Activated CD4-positive, alpha-beta memory T cell treated with anti-CD3 and anti-CD28 coated beads for 36 hours (primary cell): ENCODE results near the gene RIMBP2. TPM values are rescaled to one million over a fixed set of nuclear protein-coding genes. Genes with fewer than 3 reads are reported as not detected.
"Not testable (repeated sequence)": the region's sequence is repeated elsewhere in the genome, so short reads cannot be mapped to it uniquely, and the experiment has no call there.

Experiments used
- CTCF ChIA-PET: fragments of 350-600 bp; sonication (Branson Sonifier 250); formaldehyde crosslinking; loops from one replicate; lab custom pipeline; 2021; ENCODE audit warnings: antibody characterized with exemption, inconsistent platforms; lab: Charles Lee
- POLR2A ChIA-PET: fragments of 350-600 bp; sonication (Branson Sonifier 250); formaldehyde crosslinking; loops from one replicate; lab custom pipeline; 2021; ENCODE audit warnings: antibody characterized with exemption; lab: Charles Lee
- DNase-seq: peaks from one replicate; pipeline ENCODE4 v3.0.0-alpha.2; 2020
- H3K27ac Mint-ChIP-seq: one replicate; pipeline ENCODE4 v1.8.0; 2021; ENCODE audit warnings: mixed read lengths
- H3K27me3 Mint-ChIP-seq: one replicate; pipeline ENCODE4 v1.8.0; 2021; ENCODE audit warnings: mixed read lengths
- H3K36me3 Mint-ChIP-seq: one replicate; pipeline ENCODE4 v1.8.0; 2021; ENCODE audit warnings: mixed read lengths
- H3K4me1 Mint-ChIP-seq: one replicate; pipeline ENCODE4 v1.8.0; 2021; ENCODE audit warnings: low read depth, mixed read lengths
- H3K4me3 Mint-ChIP-seq: one replicate; pipeline ENCODE4 v1.8.0; 2021; ENCODE audit warnings: mild to moderate bottlenecking, mixed read lengths
- H3K9me3 Mint-ChIP-seq: one replicate; pipeline ENCODE4 v1.8.0; 2021; ENCODE audit warnings: mixed read lengths
- intact Hi-C: fragments of 100-400 bp; cut with micrococcal nuclease; formaldehyde crosslinking; loops from one replicate; pipeline ENCODE4 v1.15.1; 2023
- total RNA-seq, 2 experiments: library from RNA; stranded (reverse); gene quantifications; one replicate each; pipeline ENCODE4 v1.2.3, GENCODE V29; 2021

RIMBP2 gene
- total RNA-seq, 2 experiments from 2014 or later: 0.27 TPM; not detected in 1

DNA sequence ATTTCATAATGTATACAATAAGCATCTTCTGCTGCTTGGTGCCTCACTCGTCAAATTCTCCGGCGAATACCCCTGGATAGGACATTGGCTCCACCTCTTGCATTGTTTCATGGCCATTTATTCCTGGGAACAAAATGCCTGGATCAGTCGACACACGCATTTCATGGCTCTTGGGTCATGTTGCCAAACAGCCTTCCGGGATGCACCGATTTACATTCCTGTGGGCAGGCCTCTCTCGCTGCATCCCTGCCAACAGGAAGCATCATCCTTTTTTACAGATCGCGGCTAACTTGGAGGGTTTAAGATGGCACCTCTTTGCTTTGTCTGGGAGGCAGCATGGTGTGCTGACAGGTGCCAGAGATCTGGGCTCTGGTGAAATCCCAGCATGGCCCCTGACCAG is 32.7 kb upstream of the RIMBP2 start:
- ChIA-PET POLR2A (no interaction called here), CTCF (interaction anchor here (0.6 to 1.5 kb wide), 12 partner anchors 11 to 706 kb away, joined by 3 to 6 read pairs (median 3); no protein-coding TSS in a partner anchor)
- Mint-ChIP-seq H3K4me1 (peaks cover 7% of the 10 kb centered on the region), H3K9me3 (peaks cover 3% of the 10 kb centered on the region), H3K4me3 (no peak overlapping the region), H3K27ac (no peak overlapping the region), H3K36me3 (no peaks in the 10 kb centered on the region), H3K27me3 (peaks cover 7% of the 10 kb centered on the region)
- intact Hi-C loops: loop anchor here (1.0 kb wide), 1 partner anchor 701 kb away; no protein-coding TSS in a partner anchor
- DNase-seq: no peak

DNA sequence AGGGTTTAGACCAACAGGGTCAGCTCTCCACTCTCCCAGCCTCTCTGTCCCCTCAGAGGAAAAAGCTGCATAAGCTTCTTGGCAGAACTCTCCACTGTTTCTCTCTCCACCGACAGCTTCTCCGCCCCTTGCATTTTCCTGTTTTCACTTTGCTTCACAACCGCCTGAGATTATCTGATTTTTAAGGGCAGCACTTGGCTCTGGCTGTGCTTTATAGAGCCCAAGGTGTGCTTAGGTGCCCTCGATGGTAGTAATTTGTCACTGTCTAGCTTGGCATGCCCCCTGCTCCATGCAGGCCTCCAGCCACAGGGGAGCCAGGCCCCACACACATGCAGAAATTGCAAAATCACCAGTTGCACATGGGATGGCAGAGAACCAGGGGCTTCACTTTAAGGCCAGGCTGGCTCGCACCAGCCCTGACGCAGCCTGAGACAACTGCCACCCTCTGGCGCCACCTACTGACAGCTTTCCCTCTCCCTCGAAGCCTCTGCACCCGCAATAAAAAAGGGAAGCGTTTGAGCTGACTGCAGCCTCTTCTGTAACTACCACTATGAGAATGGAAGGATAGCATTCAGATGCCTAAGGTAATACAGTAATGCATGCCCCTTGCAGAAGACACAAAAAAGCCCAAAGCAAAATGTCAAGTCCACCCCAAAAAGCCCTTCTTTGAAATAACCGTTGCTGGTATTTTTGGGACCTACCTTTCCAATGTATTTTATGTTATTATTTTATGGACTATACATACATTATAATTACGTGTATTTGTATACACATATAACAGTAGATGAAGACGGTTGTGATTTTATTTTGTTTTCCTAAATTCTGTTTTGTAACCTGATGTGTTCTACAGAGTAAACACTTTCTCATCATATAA is 32.0 kb upstream of the RIMBP2 start:
- CTCF ChIA-PET: interaction anchor here (0.6 to 1.5 kb wide), 19 partner anchors 11 to 715 kb away, joined by 3 to 6 read pairs (median 3); no protein-coding TSS in a partner anchor
- H3K4me3 Mint-ChIP-seq: no peak overlapping the region
- intact Hi-C loops: loop anchor here (1.0 kb wide), 1 partner anchor 701 kb away; no protein-coding TSS in a partner anchor
- H3K27me3 Mint-ChIP-seq: peaks cover 7% of the 10 kb centered on the region
- POLR2A ChIA-PET: no interaction called here
- peaks cover 5% of the 10 kb centered on the region for H3K9me3 Mint-ChIP-seq
- H3K4me1 Mint-ChIP-seq: peaks cover 7% of the 10 kb centered on the region
- no peaks in the 10 kb centered on the region for H3K36me3 Mint-ChIP-seq
- H3K27ac Mint-ChIP-seq: no peak overlapping the region
- DNase-seq: peak; percentile 83

DNA sequence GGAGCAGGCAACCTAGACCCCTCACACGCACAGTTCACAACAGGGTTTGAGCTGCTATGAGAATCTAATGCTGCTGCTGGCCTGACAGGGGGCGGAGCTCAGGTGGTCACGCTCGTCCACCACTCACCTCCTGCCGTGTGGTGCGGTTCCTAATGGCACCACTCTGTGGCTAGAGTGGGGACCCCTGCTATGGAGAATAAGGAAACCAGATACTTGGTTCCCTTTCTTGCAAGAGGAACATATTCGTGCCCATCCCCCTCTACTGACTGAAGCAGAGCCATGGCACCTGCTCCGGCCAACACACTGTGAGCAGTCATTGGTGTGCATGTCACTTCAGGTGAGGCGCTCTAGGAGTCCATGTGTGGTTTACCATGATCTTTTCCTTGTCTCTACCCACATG is 30.4 kb upstream of the RIMBP2 start:
- Mint-ChIP-seq H3K27ac (no peak overlapping the region), H3K27me3 (peaks cover 7% of the 10 kb centered on the region), H3K9me3 (peaks cover 5% of the 10 kb centered on the region), H3K4me3 (no peak overlapping the region), H3K4me1 (peaks cover 7% of the 10 kb centered on the region), H3K36me3 (no peaks in the 10 kb centered on the region)
- DNase-seq: no peak
- intact Hi-C loops: no loop called here
- CTCF ChIA-PET: interaction anchor here (1.1 to 1.4 kb wide), 2 partner anchors 30 to 697 kb away, joined by 3 to 4 read pairs; no protein-coding TSS in a partner anchor
- POLR2A ChIA-PET: no interaction called here

DNA sequence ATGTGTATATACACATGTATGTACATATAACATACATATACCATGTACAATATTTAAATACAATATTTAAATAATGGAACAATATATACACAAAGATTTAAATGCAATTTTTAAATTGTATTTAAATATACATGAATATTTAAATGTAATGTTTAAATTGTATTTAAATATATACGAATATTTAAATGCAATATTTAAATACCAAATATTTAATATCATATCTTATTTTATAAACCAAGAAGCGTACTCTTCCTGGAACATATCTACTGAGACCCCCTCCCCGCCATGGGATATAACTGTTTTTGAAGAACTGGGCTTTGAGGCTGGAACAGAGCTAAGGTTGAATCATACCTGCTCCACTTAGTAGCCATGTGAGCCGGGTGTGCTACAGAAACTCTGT is 29.8 kb upstream of the RIMBP2 start:
- Mint-ChIP-seq H3K4me1 (peaks cover 7% of the 10 kb centered on the region), H3K4me3 (no peak overlapping the region), H3K36me3 (no peaks in the 10 kb centered on the region), H3K9me3 (peaks cover 5% of the 10 kb centered on the region), H3K27ac (no peak overlapping the region), H3K27me3 (peaks cover 8% of the 10 kb centered on the region)
- ChIA-PET CTCF (no interaction called here), POLR2A (no interaction called here)
- intact Hi-C loops: no loop called here
- DNase-seq: no peak

- peaks cover 5% of the 10 kb centered on the region for H3K9me3 Mint-ChIP-seq
- H3K36me3 Mint-ChIP-seq: no peaks in the 10 kb centered on the region
- CTCF ChIA-PET: no interaction called here
- no peak overlapping the region for H3K27ac Mint-ChIP-seq
- DNase-seq: no peak
- intact Hi-C loops: no loop called here
- peaks cover 13% of the 10 kb centered on the region for H3K27me3 Mint-ChIP-seq
- peaks cover 7% of the 10 kb centered on the region for H3K4me1 Mint-ChIP-seq
- no peak overlapping the region for H3K4me3 Mint-ChIP-seq
- POLR2A ChIA-PET: no interaction called here
Measured at GRCh38 chr12:130744274-130744673, 28.2 kb upstream of the RIMBP2 start.

DNA sequence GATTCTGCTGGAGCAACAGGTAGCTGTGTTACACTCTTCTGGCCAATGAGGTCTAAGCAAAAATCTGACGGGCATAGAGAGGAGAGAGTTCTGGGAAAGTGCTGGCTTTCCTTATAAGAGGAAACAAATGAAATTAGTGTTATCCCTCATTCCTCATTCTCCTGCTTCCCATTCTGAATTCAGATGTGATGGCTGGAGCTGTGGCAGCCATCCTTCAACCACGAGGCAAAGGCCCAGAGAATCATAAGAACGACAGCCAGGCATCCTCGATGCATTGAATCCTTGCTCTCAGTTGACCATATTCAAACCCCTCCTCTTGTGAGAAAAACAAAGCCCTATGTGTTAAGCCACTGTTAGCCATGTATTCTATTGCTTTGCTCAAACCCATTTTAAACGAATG is 27.5 kb upstream of the RIMBP2 start:
- CTCF ChIA-PET: no interaction called here

DNA sequence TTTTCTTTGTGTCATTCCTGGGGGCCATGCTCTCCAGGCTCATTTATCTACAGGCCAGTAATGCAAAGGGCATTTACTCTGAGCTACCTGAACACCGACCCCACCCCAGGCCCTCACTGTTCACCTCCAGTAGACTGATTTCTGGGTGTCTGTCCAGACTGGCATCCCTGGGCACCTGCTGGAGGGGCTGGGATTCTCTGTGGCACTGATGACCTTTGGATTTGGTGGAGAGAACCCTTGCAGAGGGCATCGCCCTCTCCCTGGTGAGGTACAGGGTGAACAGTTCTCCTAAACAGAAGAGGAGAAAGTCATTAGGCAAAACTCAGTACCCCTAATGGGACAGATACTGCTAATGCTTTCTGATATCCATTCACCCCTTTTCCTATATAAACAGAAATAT is 27.1 kb upstream of the RIMBP2 start:
- POLR2A ChIA-PET: no interaction called here
- H3K27ac Mint-ChIP-seq: no peak overlapping the region
- CTCF ChIA-PET: no interaction called here

More for the DNA sequence above, 27.5 kb upstream of the RIMBP2 start:
- no peaks in the 10 kb centered on the region for H3K36me3 Mint-ChIP-seq
- H3K4me3 Mint-ChIP-seq: no peak overlapping the region
- peaks cover 7% of the 10 kb centered on the region for H3K4me1 Mint-ChIP-seq
- peaks cover 13% of the 10 kb centered on the region for H3K27me3 Mint-ChIP-seq
- intact Hi-C loops: no loop called here
- POLR2A ChIA-PET: no interaction called here
- no peak overlapping the region for H3K27ac Mint-ChIP-seq
- no peak for DNase-seq
- peaks cover 5% of the 10 kb centered on the region for H3K9me3 Mint-ChIP-seq

GRCh38 chr12:130742716-130743115 is 26.6 kb upstream of the RIMBP2 start:
- intact Hi-C loops: no loop called here
- no peak overlapping the region for H3K4me3 Mint-ChIP-seq
- peaks cover 5% of the 10 kb centered on the region for H3K9me3 Mint-ChIP-seq
- no peaks in the 10 kb centered on the region for H3K36me3 Mint-ChIP-seq
- H3K27me3 Mint-ChIP-seq: peaks cover 7% of the 10 kb centered on the region
- H3K4me1 Mint-ChIP-seq: peaks cover 1% of the 10 kb centered on the region
- no peak for DNase-seq
- ChIA-PET POLR2A (no interaction called here), CTCF (no interaction called here)
- H3K27ac Mint-ChIP-seq: no peak overlapping the region

More for the DNA sequence above, 27.1 kb upstream of the RIMBP2 start:
- no peak for DNase-seq
- peaks cover 6% of the 10 kb centered on the region for H3K4me1 Mint-ChIP-seq
- H3K36me3 Mint-ChIP-seq: no peaks in the 10 kb centered on the region
- peaks cover 5% of the 10 kb centered on the region for H3K9me3 Mint-ChIP-seq
- H3K4me3 Mint-ChIP-seq: no peak overlapping the region
- H3K27me3 Mint-ChIP-seq: peaks cover 12% of the 10 kb centered on the region
- intact Hi-C loops: no loop called here

DNA sequence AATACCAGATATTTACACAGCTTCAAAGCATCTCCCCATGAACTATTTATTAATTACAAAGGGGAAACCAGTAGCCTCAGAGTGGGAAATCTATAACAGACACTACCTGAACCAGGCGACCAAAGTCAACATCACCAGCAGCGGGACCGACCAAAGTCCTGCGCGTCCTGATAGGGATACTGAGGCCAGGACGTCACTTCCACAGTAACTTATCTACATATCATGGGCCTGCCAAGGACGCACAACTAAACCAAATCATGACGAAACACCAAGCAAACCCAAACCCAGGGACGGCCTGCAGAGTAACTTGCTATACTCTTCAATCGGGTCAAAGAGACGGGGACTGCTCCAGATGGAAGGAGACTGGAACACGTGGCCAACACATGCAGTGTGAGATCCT is 26.0 kb upstream of the RIMBP2 start:
- Mint-ChIP-seq H3K36me3 (no peaks in the 10 kb centered on the region), H3K27ac (no peak overlapping the region), H3K27me3 (peaks cover 6% of the 10 kb centered on the region), H3K4me1 (no peaks in the 10 kb centered on the region), H3K4me3 (no peak overlapping the region), H3K9me3 (peaks cover 5% of the 10 kb centered on the region)
- POLR2A ChIA-PET: no interaction called here
- no peak for DNase-seq
- CTCF ChIA-PET: no interaction called here
- intact Hi-C loops: no loop called here

DNA sequence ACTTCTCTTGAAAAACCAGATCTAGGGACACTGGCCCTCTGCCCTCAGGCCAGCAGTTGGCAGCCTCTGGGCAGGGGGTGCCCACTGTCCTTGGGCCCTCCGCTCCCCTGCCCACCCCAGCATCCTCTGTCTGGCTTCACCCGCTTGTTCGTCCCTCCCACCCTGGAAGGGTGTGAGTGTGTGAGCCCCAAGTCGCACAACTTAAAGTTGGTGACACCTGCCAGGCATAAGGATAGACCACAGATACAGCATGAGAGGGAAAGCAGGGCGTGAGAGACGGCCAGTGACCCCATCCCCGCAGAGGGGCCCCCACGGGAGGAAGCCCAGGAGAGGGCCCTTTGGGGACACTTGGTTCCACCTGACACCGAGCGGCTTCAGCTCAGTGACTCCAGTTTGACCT is 23.5 kb upstream of the RIMBP2 start:
- intact Hi-C loops: no loop called here
- no peak overlapping the region for H3K27ac Mint-ChIP-seq
- no peak overlapping the region for H3K4me3 Mint-ChIP-seq
- no peaks in the 10 kb centered on the region for H3K4me1 Mint-ChIP-seq
- CTCF ChIA-PET: interaction anchor here (1.1 kb wide), 1 partner anchor 694 kb away, joined by 3 read pairs; no protein-coding TSS in a partner anchor
- POLR2A ChIA-PET: no interaction called here
- DNase-seq: no peak
- H3K36me3 Mint-ChIP-seq: no peaks in the 10 kb centered on the region
- H3K9me3 Mint-ChIP-seq: peaks cover 5% of the 10 kb centered on the region
- H3K27me3 Mint-ChIP-seq: peaks cover 6% of the 10 kb centered on the region

DNA sequence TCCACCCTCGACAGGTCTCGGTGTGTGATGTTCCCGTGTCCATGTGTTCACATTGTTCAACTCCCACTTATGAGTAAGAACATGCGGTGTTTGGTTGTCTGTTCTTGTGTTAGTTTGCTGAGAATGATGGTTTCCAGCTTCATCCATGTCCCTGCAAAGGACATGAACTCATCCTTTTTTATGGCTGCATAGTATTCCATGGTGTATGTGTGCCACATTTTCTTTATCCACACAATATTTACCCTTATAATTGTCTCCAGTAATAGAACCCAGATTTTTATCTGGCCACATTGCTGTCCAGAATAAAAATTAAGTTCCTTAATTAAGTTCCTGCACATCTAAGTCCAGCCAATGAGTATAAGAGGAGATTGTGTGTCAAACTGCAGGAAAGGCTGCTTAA is 22.3 kb upstream of the RIMBP2 start:
- DNase-seq, H3K27me3 Mint-ChIP-seq, H3K36me3 Mint-ChIP-seq, H3K4me1 Mint-ChIP-seq, H3K4me3 Mint-ChIP-seq, POLR2A ChIA-PET, H3K9me3 Mint-ChIP-seq, H3K27ac Mint-ChIP-seq, intact Hi-C loops: not testable (repeated sequence)
- CTCF ChIA-PET: interaction anchor here (1.1 kb wide), 1 partner anchor 693 kb away, joined by 3 read pairs; no protein-coding TSS in a partner anchor

- intact Hi-C loops: no loop called here
- Mint-ChIP-seq H3K4me1 (no peaks in the 10 kb centered on the region), H3K4me3 (no peak overlapping the region), H3K27ac (no peak overlapping the region), H3K27me3 (peaks cover 6% of the 10 kb centered on the region), H3K9me3 (no peaks in the 10 kb centered on the region), H3K36me3 (no peaks in the 10 kb centered on the region)
- CTCF ChIA-PET: interaction anchor here (1.2 kb wide), 1 partner anchor 10 kb away, joined by 4 read pairs; no protein-coding TSS in a partner anchor
- no peak for DNase-seq
- POLR2A ChIA-PET: no interaction called here
Measured at GRCh38 chr12:130737731-130738130, 21.6 kb upstream of the RIMBP2 start.
